Measurements from ENCODE around the gene MCM3. TPM values are rescaled to one million over a fixed set of nuclear protein-coding genes. Genes with fewer than 3 reads are reported as not detected.

Gene MCM3
- total and polyA plus RNA-seq, 2 donors (not counting 1 experiment from before 2014, with no cell fraction given) = 15.9 to 40.3 TPM

DNA sequence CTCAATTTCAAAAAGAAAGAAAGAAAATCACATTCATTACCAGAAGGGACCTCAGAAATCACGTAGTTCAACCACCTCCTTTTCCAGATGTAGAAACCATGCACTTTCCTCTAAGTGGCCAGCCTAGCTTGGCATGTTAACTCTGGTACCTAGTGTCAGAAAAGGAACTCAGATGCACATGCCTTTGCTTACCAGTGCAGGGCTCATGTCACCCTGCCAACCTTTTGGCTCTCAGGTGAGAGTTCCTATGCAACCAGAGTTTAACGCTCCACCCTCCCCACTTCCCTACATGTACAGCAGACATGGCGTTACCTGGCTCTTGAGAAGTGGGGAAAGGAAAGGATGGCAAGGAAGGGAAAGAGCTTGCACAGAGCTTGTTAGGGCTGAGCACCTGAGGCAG, 23.9 kb downstream of the MCM3 start:
- Histone ChIP-seq H4K20me1 (ENCODE audit: control insufficient read depth, extremely low read depth, insufficient read depth, low read length) (no peaks in the 10 kb centered on the region), H2AFZ (ENCODE audit: low read length) (no peak overlapping the region), H3K27me3 (ENCODE audit: control insufficient read depth, insufficient read depth, low read length) (no peaks in the 10 kb centered on the region), H3K79me2 (ENCODE audit: control insufficient read depth, insufficient read depth, low read length) (no peaks in the 10 kb centered on the region), H3K4me3 (replicated peaks in 1 of 4; ENCODE audit: control extremely low read depth in 1 of 4, insufficient read depth in 1 of 4, low read depth in 3 of 4, low read length in 4 of 4) (no peak overlapping the region), H3K36me3 (ENCODE audit: control insufficient read depth, insufficient read depth, low read length) (peaks cover 8% of the 10 kb centered on the region), H3K4me1 (ENCODE audit: control insufficient read depth, extremely low read depth, insufficient read depth, low read length) (peaks cover 9% of the 10 kb centered on the region), H3K9me3 (ENCODE audit: control insufficient read depth, insufficient read depth, low read depth, low read length) (no peaks in the 10 kb centered on the region), H3K4me2 (ENCODE audit: extremely low read depth, insufficient read depth, low read length) (no peak overlapping the region), H3K9ac (ENCODE audit: insufficient read depth, low read length) (no peak overlapping the region), H3K27ac (ENCODE audit: insufficient read depth, low read length) (peak overlapping the region; percentile 29)
- TF ChIP-seq, protein P1, sequence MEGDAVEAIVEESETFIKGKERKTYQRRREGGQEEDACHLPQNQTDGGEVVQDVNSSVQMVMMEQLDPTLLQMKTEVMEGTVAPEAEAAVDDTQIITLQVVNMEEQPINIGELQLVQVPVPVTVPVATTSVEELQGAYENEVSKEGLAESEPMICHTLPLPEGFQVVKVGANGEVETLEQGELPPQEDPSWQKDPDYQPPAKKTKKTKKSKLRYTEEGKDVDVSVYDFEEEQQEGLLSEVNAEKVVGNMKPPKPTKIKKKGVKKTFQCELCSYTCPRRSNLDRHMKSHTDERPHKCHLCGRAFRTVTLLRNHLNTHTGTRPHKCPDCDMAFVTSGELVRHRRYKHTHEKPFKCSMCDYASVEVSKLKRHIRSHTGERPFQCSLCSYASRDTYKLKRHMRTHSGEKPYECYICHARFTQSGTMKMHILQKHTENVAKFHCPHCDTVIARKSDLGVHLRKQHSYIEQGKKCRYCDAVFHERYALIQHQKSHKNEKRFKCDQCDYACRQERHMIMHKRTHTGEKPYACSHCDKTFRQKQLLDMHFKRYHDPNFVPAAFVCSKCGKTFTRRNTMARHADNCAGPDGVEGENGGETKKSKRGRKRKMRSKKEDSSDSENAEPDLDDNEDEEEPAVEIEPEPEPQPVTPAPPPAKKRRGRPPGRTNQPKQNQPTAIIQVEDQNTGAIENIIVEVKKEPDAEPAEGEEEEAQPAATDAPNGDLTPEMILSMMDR (conservative IDR thresholded peaks at IDR 0.05 in 1 of 2, IDR thresholded peaks at IDR 0.05 in 1 of 2; ENCODE audit: low read depth in 1 of 2, low read length in 2 of 2) = no peak
- no peak for TF ChIP-seq EZH2 (IDR thresholded peaks at IDR 0.05; ENCODE audit: low read length, missing control alignments)
- DNase-seq (ENCODE audit: low read depth in 2 of 2) = no peak

DNA sequence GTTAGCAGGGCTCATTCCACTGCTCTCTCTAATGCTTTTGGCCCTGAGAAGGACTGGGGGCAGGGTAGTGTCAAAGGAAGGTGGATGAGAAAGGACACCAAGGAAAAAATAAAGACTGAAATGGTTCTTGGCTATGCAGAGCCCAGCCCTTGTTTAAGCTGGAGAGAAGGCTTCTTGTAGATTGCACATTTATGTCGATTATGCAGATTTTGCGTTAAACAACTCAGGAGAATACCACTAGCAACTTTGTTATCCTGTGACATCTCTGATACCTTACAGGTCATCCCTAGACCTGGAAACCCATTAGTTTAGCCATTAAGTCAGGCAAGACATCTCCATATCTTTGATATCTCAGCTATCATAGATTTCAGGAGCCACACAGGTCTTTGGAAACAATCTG, 29.1 kb downstream of the MCM3 start:
- Histone ChIP-seq H3K36me3 (ENCODE audit: control insufficient read depth, insufficient read depth, low read length) (no peaks in the 10 kb centered on the region), H2AFZ (ENCODE audit: low read length) (no peak overlapping the region), H3K79me2 (ENCODE audit: control insufficient read depth, insufficient read depth, low read length) (no peaks in the 10 kb centered on the region), H4K20me1 (ENCODE audit: control insufficient read depth, extremely low read depth, insufficient read depth, low read length) (no peaks in the 10 kb centered on the region), H3K9ac (ENCODE audit: insufficient read depth, low read length) (no peak overlapping the region), H3K9me3 (ENCODE audit: control insufficient read depth, insufficient read depth, low read depth, low read length) (no peaks in the 10 kb centered on the region), H3K4me3 (replicated peaks in 1 of 4; ENCODE audit: control extremely low read depth in 1 of 4, insufficient read depth in 1 of 4, low read depth in 3 of 4, low read length in 4 of 4) (no peak overlapping the region), H3K27me3 (ENCODE audit: control insufficient read depth, insufficient read depth, low read length) (peaks cover 5% of the 10 kb centered on the region), H3K4me1 (ENCODE audit: control insufficient read depth, extremely low read depth, insufficient read depth, low read length) (no peaks in the 10 kb centered on the region), H3K27ac (ENCODE audit: insufficient read depth, low read length) (no peak overlapping the region), H3K4me2 (ENCODE audit: extremely low read depth, insufficient read depth, low read length) (no peak overlapping the region)
- no peak for DNase-seq (ENCODE audit: low read depth in 2 of 2)
- TF ChIP-seq EZH2 (IDR thresholded peaks at IDR 0.05; ENCODE audit: low read length, missing control alignments) = no peak
- TF ChIP-seq, protein P1 (conservative IDR thresholded peaks at IDR 0.05 in 1 of 2, IDR thresholded peaks at IDR 0.05 in 1 of 2; ENCODE audit: low read depth in 1 of 2, low read length in 2 of 2) = no peak

- Histone ChIP-seq H3K27me3 (ENCODE audit: control insufficient read depth, insufficient read depth, low read length) (peaks cover 5% of the 10 kb centered on the region), H3K4me3 (replicated peaks in 1 of 4; ENCODE audit: control extremely low read depth in 1 of 4, insufficient read depth in 1 of 4, low read depth in 3 of 4, low read length in 4 of 4) (no peak overlapping the region), H3K27ac (ENCODE audit: insufficient read depth, low read length) (no peak overlapping the region), H3K9me3 (ENCODE audit: control insufficient read depth, insufficient read depth, low read depth, low read length) (no peaks in the 10 kb centered on the region), H2AFZ (ENCODE audit: low read length) (no peak overlapping the region), H3K4me1 (ENCODE audit: control insufficient read depth, extremely low read depth, insufficient read depth, low read length) (no peaks in the 10 kb centered on the region), H4K20me1 (ENCODE audit: control insufficient read depth, extremely low read depth, insufficient read depth, low read length) (no peaks in the 10 kb centered on the region), H3K36me3 (ENCODE audit: control insufficient read depth, insufficient read depth, low read length) (no peaks in the 10 kb centered on the region), H3K79me2 (ENCODE audit: control insufficient read depth, insufficient read depth, low read length) (no peaks in the 10 kb centered on the region), H3K4me2 (ENCODE audit: extremely low read depth, insufficient read depth, low read length) (no peak overlapping the region), H3K9ac (ENCODE audit: insufficient read depth, low read length) (no peak overlapping the region)
- TF ChIP-seq, protein P1 (conservative IDR thresholded peaks at IDR 0.05 in 1 of 2, IDR thresholded peaks at IDR 0.05 in 1 of 2; ENCODE audit: low read depth in 1 of 2, low read length in 2 of 2) = no peak
- TF ChIP-seq EZH2 (IDR thresholded peaks at IDR 0.05; ENCODE audit: low read length, missing control alignments) = no peak
- no peak for DNase-seq (ENCODE audit: low read depth in 2 of 2)
These were observed 29.7 kb downstream of the MCM3 start for GRCh38 chr6:52254731-52255378.
